Measurements from ENCODE around the gene CLEC2L. TPM values are rescaled to one million over a fixed set of nuclear protein-coding genes. Genes with fewer than 3 reads are reported as not detected.
A peak's percentile ranks its signal among the peaks of the same experiment; 100 is the strongest.

Gene CLEC2L
- total RNA-seq = not detected

DNA sequence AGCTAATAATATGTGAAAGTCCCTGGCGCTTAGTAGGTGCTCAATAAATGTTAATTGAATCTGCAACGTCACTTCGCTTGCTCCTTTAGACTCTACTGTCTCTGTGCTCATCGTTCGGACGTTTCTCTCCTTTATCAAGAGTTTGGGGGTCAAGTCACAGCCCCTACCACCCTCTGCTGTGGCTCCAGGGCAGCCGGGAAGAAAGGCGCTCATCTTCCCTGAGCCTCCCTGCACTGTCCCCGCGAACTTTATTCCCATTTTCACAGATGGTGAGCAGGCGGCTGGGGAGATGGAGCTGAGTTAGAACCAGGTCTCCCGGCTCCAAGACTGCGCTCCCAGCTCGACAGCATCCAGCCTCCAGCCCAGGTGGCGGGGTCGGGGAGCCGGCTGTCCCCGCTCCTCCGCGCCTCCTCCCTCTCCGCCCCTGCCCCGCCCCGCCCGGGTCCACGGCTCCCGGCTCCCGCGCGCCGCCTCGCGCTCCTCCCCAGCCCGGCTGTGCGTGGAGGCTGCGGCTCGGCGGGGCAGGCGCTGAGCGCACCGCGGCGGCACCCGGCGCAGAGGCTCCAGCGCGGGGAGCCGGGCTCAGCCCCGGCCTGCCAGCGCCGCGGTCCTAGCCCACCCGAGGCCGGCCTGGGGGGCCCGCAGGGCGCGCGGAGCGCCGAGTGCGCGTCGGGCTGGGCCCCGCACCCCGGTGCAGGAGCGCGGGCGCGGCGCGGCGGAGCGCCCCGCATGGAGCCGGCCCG is at the start of gene CLEC2L:
CLEC2L (plus strand) TSS at position 487 of the 743 bp plus-strand sequence; CDS start at position 730, 243 bp downstream.
- Mint-ChIP-seq H3K9me3 (no peaks in the 10 kb centered on the region), H3K27me3 (peaks cover 42 to 49% of the 10 kb centered on the region in 2 donors), H3K4me3 (no peak within 1 kb of the TSS), H3K36me3 (peaks cover 5% of the 10 kb centered on the region), H3K27ac (no peak within 1 kb of the TSS), H3K4me1 (ENCODE audit: low read depth in 2 of 2) (no peaks in the 10 kb centered on the region)
- DNase-seq (ENCODE audit: low spot score) = no peak
- ATAC-seq = peak in 1 of 2 donors; percentile 37

DNA sequence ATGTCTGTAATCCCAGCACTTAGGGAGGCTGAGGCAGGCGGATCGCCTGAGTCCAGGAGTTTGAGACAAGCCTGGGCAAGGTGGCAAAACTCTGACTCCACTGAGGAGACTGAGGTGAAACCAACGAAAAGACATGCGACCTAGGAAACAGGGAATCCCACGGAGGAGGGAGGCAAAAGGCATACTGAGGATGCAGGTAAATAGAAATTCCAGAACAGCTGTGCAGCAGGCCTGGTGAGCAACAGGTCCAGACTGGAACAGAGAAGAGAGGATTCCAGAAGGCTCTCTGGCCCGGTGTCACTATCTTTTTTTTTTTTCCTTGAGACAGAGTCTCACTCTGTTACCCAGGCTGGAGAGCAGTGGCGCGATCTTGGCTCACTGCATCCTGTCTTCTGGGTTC is 47.3 kb upstream of the CLEC2L start:
- H3K4me3 Mint-ChIP-seq = no peak overlapping the region
- no peaks in the 10 kb centered on the region for H3K9me3 Mint-ChIP-seq
- ATAC-seq (no peak), DNase-seq (ENCODE audit: low spot score) (no peak)
- H3K27me3 Mint-ChIP-seq = peaks cover 0 to 9% of the 10 kb centered on the region in 2 donors
- no peak overlapping the region for H3K27ac Mint-ChIP-seq
- H3K4me1 Mint-ChIP-seq (ENCODE audit: low read depth in 2 of 2) = peaks cover 0 to 3% of the 10 kb centered on the region in 2 donors
- H3K36me3 Mint-ChIP-seq = peaks cover 6% of the 10 kb centered on the region

DNA sequence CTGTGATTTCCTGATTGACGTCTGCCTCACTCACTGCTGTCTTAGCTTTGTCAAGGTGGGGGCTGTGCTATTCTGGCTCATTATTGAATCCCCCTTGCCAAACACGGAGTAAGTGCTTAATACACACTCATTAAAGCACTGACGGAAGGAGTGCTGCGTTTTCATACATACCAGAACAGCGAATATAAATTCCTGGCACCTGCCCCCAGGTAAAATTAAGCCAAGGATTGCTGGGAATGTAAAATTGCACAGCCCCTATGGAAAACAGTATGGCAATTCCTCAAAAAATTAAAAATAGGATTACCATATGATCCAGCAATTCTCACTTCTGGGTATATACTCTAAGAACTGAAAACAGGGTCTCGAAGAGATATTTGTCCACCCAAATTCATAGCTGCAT is 46.6 kb upstream of the CLEC2L start:
- no peaks in the 10 kb centered on the region for H3K9me3 Mint-ChIP-seq
- H3K27ac Mint-ChIP-seq = no peak overlapping the region
- H3K4me3 Mint-ChIP-seq = no peak overlapping the region
- peaks cover 6% of the 10 kb centered on the region for H3K36me3 Mint-ChIP-seq
- ATAC-seq (no peak), DNase-seq (ENCODE audit: low spot score) (no peak)
- peaks cover 0 to 3% of the 10 kb centered on the region in 2 donors for H3K4me1 Mint-ChIP-seq (ENCODE audit: low read depth in 2 of 2)
- peaks cover 2 to 11% of the 10 kb centered on the region in 2 donors for H3K27me3 Mint-ChIP-seq

DNA sequence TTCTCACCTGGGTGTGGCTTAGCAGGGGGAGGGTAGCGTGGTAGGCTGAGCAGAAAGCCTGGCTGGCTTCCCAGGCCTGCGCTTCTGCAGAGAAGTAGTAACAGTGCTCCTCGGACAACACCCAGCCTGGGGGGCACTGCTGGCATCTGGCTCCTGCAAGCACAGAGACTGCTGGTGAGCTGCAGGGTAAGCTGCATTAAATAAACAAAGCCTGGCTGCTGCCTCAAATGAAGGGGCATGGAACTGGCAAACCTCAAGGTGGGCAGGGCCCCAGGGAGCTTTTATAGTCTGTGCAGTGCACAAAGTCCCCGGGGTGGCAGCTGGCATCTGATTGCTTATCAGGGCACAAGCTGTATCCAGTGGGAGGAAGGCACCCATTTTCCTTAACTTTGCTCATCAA is 43.9 kb upstream of the CLEC2L start:
- DNase-seq (ENCODE audit: low spot score) (no peak), ATAC-seq (no peak)
- H3K9me3 Mint-ChIP-seq = no peaks in the 10 kb centered on the region
- peaks cover 5 to 17% of the 10 kb centered on the region in 2 donors for H3K27me3 Mint-ChIP-seq
- peaks cover 0 to 3% of the 10 kb centered on the region in 2 donors for H3K4me1 Mint-ChIP-seq (ENCODE audit: low read depth in 2 of 2)
- no peak overlapping the region for H3K27ac Mint-ChIP-seq
- H3K36me3 Mint-ChIP-seq = no peaks in the 10 kb centered on the region
- no peak overlapping the region for H3K4me3 Mint-ChIP-seq

DNA sequence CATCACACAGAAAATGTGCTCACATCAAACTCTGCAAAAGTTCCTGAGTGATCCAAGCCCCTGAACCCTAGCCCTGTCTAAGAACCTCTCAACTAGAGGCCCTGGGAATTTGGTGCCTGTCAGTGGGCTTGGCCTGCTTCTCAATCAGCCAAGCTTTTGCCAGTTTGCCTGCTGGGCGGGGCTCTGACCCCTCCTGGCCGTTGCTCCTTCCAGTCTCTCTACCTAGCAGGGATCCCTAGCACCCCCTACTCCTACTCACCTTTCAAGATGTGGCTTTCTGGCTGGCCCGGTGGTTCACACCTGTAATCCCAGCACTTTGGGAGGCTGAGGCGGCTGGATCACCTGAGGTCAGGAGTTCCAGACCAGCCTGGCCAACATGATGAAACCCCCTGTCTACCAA is 42.1 kb upstream of the CLEC2L start:
- peaks cover 0 to 3% of the 10 kb centered on the region in 2 donors for H3K4me1 Mint-ChIP-seq (ENCODE audit: low read depth in 2 of 2)
- ATAC-seq = no peak
- no peak for DNase-seq (ENCODE audit: low spot score)
- peaks cover 13 to 28% of the 10 kb centered on the region in 2 donors for H3K27me3 Mint-ChIP-seq
- H3K4me3 Mint-ChIP-seq = no peak overlapping the region
- no peaks in the 10 kb centered on the region for H3K36me3 Mint-ChIP-seq
- H3K27ac Mint-ChIP-seq = no peak overlapping the region
- no peaks in the 10 kb centered on the region for H3K9me3 Mint-ChIP-seq

DNA sequence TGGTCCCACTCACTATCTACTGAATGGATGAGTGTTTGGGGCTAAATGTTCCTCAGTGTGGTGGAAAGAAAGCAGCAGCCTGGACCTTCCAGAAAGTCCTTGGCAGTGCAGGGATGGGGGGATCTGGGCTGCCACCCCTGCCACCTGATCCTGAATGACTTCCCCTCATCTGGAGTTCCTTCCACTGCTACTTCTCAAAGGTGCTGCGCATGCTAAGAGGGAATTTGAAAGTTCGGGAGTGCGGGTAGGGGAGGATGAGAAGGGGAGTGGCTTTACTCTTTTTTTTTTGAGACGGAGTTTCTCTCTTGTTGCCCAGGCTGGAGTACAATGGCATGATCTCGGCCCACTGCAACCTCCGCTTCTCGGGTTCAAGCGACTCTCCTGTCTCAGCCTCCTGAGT is 41.4 kb upstream of the CLEC2L start:
- H3K9me3 Mint-ChIP-seq = no peaks in the 10 kb centered on the region
- H3K27me3 Mint-ChIP-seq = peaks cover 18 to 29% of the 10 kb centered on the region in 2 donors
- no peaks in the 10 kb centered on the region for H3K4me1 Mint-ChIP-seq (ENCODE audit: low read depth in 2 of 2)
- H3K4me3 Mint-ChIP-seq = no peak overlapping the region
- DNase-seq (ENCODE audit: low spot score) = no peak
- H3K27ac Mint-ChIP-seq = no peak overlapping the region
- ATAC-seq = no peak
- H3K36me3 Mint-ChIP-seq = no peaks in the 10 kb centered on the region

DNA sequence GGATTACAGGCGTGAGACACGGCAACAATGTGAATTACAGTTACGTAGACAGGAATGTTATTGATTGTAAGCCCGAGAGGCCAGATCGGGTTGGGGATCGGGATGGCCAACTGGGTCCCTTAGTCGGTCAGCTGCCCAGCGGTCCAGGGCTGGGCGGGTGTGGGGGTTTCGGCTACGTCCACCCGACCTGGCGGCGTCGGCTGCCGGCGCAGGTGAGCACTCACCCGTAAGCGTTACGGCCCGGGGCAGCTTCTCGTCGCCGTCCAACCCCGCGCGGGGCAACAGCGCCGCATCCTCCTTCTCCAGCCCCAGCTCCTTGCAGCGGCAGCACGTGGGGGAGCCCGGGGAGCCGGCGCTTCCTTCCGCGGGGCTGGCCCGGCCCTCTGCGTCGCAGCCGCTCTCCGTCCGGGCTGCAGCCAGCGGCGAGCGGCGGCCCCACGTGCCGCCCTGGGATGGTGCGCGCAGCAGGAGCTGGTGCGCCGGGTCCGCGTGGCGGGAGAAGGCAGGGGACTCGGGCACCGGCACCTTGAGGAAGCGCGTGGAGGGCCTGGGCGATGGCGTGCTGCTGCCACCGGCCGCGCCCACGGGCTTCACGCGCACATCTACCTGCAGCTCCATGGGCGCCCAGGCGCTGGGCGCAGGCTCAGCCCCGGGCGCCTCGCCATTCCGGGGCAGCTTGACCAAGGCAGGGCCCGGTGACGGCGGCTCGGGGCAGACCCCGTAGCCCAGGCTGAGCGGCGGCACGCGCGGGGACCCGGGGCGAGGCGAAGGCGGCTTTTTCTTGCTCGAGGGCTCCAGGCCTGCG is 40.6 kb upstream of the CLEC2L start:
- ATAC-seq (peak; percentile 54 to 64), DNase-seq (ENCODE audit: low spot score) (peak; percentile 61)
- Mint-ChIP-seq H3K27ac (no peak overlapping the region), H3K36me3 (no peaks in the 10 kb centered on the region), H3K4me3 (no peak overlapping the region), H3K9me3 (no peaks in the 10 kb centered on the region), H3K4me1 (ENCODE audit: low read depth in 2 of 2) (no peaks in the 10 kb centered on the region), H3K27me3 (peaks cover 24 to 29% of the 10 kb centered on the region in 2 donors)

DNA sequence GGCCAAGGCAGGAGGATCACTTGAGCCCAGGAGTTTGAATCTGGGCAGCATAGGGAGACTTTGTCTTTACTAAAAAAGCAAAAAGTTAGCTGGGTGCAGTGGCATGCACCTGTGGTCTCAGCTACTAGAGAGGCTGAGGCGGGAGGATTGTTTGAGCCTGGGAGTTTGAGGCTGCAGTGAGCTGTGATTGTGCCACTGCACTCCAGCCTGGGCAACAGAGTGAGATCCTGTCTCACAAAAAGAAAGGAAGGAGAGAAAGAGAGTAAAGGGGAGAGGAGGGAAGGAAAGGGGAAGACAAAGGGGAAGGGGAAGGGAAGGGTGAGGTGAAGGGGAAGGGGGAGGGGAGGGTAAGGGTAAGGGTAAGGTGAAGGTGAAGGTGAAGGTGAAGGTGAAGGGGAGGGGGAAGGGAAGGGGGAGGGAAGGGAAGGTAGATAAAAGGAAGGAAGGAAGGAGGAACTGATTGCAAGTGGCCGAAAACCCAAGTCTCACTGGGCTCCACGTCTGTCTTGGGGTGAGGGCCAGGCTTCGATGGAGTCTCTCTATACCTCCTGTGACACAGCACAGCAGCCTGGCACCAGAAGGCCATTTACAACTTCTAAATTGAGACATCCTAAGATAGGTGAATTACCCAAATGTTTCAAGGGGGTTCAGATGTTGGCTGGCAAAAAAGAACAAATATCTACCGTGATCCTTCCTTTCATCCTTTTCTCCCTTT is 36.0 kb upstream of the CLEC2L start:
- no peak overlapping the region for H3K27ac Mint-ChIP-seq
- peaks cover 27 to 31% of the 10 kb centered on the region in 2 donors for H3K27me3 Mint-ChIP-seq
- H3K4me1 Mint-ChIP-seq (ENCODE audit: low read depth in 2 of 2) = no peaks in the 10 kb centered on the region
- H3K9me3 Mint-ChIP-seq = no peaks in the 10 kb centered on the region
- H3K4me3 Mint-ChIP-seq = no peak overlapping the region
- ATAC-seq = no peak
- no peak for DNase-seq (ENCODE audit: low spot score)
- H3K36me3 Mint-ChIP-seq = no peaks in the 10 kb centered on the region

DNA sequence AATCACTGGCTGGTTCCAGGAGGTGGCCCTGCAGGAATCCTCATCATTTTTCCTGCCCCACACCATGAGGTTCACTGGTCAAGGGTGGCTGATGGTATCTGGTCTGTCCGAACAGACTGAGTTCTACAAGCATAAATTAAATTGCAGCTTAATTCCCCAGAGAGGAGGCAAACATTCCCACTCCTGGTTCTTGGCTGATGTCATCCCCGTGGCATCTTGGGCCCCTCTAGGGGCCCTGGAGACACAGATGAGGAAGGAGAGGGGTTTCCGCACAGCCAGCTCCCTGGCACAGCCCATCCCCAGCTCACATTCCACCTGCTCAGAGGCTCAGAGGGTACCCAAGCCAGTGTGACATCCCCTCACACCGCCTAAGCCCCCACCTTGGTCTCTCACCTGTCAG is 34.7 kb upstream of the CLEC2L start:
- Mint-ChIP-seq H3K27me3 (peaks cover 27 to 31% of the 10 kb centered on the region in 2 donors), H3K36me3 (peaks cover 5% of the 10 kb centered on the region), H3K9me3 (no peaks in the 10 kb centered on the region), H3K4me3 (no peak overlapping the region), H3K4me1 (ENCODE audit: low read depth in 2 of 2) (no peaks in the 10 kb centered on the region), H3K27ac (no peak overlapping the region)
- ATAC-seq (no peak), DNase-seq (ENCODE audit: low spot score) (no peak)

DNA sequence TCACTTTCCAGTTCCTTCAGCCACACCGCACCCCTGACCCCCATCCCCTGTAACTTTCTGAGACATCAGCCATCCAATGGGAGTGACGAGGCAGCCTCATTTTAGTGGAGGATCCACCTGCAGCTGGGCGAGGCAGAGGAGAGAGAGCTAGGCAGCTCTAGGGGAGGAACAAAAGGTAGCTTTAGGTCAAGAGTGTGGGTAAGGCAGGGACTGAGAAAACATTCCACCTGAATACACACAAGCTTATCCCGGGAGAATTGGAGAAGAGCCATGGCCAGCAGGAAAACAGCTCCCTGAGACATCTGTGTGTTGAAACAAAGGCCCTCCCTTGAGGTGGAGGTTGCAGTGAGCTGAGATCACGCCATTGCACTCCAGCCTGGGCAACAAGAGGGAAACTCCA is 33.4 kb upstream of the CLEC2L start:
- no peak overlapping the region for H3K27ac Mint-ChIP-seq
- no peak for DNase-seq (ENCODE audit: low spot score)
- no peak overlapping the region for H3K4me3 Mint-ChIP-seq
- H3K27me3 Mint-ChIP-seq = peaks cover 22 to 40% of the 10 kb centered on the region in 2 donors
- peaks cover under 1 to 7% of the 10 kb centered on the region in 2 donors for H3K4me1 Mint-ChIP-seq (ENCODE audit: low read depth in 2 of 2)
- peaks cover 5% of the 10 kb centered on the region for H3K36me3 Mint-ChIP-seq
- no peak for ATAC-seq
- no peaks in the 10 kb centered on the region for H3K9me3 Mint-ChIP-seq

DNA sequence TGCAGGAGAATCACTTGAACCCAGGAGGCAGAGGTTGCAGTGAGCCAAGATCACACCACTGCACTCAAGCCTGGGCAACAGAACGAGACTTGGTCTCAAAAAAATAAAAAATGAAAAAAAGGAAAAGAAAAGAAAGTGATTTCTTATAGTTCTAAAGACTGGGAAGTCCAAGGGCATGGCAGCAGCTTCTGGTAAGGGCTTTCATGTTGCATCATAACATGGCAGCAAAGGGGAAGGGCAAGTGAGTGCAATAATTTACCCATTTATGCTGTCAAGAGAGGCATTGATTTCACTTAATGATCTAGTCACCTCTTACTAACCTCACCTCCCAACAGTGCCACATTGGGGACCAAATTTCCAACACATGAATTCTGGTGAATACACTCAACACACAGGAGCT is 31.2 kb upstream of the CLEC2L start:
- H3K4me1 Mint-ChIP-seq (ENCODE audit: low read depth in 2 of 2) = peaks cover 4 to 9% of the 10 kb centered on the region in 2 donors
- no peak for ATAC-seq
- H3K27me3 Mint-ChIP-seq = peaks cover 8 to 26% of the 10 kb centered on the region in 2 donors
- H3K4me3 Mint-ChIP-seq = no peak overlapping the region
- DNase-seq (ENCODE audit: low spot score) = no peak
- H3K27ac Mint-ChIP-seq = no peak overlapping the region
- no peaks in the 10 kb centered on the region for H3K9me3 Mint-ChIP-seq
- peaks cover 5% of the 10 kb centered on the region for H3K36me3 Mint-ChIP-seq

DNA sequence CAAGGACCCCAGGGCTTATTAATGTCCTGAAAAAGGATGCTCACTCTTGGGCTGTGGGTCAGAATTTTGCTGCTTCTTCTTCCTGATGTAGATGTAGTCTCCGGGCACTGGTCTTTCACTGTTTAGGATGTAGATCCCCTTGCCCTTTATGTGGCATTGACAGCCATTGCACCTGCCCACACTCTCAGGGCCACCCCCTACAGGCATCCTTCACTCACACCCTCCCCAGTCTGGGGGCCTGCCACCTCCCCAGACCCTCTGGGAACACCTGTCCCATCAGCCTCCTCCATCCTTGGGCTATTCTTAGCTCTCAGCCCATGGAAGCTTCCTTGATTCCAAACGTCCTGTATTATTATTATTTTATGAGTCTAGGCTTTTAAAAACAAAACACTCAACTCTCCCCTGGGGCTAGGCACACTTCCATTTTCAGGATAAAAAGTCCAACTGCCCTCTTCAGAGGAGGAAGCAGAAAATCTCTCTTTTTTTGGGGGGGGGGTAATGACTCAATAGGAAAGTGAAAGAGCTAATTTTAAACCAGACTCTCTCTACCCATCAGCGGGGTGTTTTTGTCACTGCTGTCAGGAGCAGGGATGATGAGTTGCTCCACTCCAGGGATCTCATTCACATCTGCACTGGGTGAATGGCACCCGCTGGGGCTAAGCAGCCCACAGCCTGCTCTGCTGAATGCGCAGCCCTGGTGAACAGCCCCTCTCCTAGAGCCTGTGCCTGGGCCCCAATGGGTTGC is 28.5 kb upstream of the CLEC2L start:
- Mint-ChIP-seq H3K27ac (peak overlapping the region in 1 of 2 donors; percentile 7), H3K4me1 (ENCODE audit: low read depth in 2 of 2) (peaks cover 7 to 11% of the 10 kb centered on the region in 2 donors), H3K9me3 (no peaks in the 10 kb centered on the region), H3K36me3 (peaks cover 5% of the 10 kb centered on the region), H3K4me3 (no peak overlapping the region), H3K27me3 (peaks cover 5 to 11% of the 10 kb centered on the region in 2 donors)
- DNase-seq (ENCODE audit: low spot score) (no peak), ATAC-seq (peak; percentile 71 to 72)

DNA sequence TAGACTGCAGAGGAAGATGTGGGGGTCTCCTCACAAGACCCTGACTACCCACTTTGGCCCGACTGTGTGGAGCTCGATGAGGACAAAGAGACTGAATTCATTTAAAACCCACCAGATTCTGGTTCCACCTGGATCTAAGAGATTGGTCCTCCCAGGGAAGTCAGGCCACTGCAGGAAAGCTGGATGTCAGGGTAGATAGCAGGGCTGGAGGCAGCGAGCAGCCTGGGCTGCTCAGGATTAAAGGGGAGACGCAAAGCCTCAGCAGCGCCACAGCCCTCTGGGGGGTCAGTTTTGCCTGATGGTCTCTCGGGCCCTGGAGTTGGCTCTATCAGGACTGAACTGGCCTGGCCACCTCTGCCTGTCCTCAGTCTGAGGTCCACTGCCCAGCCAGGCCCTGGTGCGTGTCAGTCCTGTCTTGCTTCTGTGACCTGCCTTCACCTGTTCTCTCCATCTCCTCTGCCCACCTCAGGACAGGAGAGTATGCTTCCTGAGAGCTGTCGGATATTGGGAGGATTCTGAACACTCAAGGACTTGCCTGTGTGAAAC is 27.8 kb upstream of the CLEC2L start:
- H3K4me3 Mint-ChIP-seq = no peak overlapping the region
- H3K9me3 Mint-ChIP-seq = no peaks in the 10 kb centered on the region
- DNase-seq (ENCODE audit: low spot score) = no peak
- H3K27me3 Mint-ChIP-seq = peaks cover 5 to 9% of the 10 kb centered on the region in 2 donors
- peaks cover 9 to 14% of the 10 kb centered on the region in 2 donors for H3K4me1 Mint-ChIP-seq (ENCODE audit: low read depth in 2 of 2)
- peak overlapping the region in 1 of 2 donors; percentile 42 for H3K27ac Mint-ChIP-seq
- ATAC-seq = peak in 1 of 2 donors; percentile 21
- H3K36me3 Mint-ChIP-seq = peaks cover 5% of the 10 kb centered on the region

All from natural killer cell treated with Interleukin-12 subunit alpha and Interleukin-12 subunit beta and Interleukin-15 and Interleukin-18, amount 100 ng/mL, for 72 hours (primary cell).